Kidney tubule cell (primary cell): ENCODE measurements around the gene CCS.
"Not testable (repeated sequence)": the region's sequence is repeated elsewhere in the genome, so short reads cannot be mapped to it uniquely, and the experiment has no call there.

Experiments
- DNase-seq: peaks from one replicate; pipeline ENCODE4 v3.0.0-alpha.2; 2018; ENCODE audit warnings: low spot score

CCS gene

DNA sequence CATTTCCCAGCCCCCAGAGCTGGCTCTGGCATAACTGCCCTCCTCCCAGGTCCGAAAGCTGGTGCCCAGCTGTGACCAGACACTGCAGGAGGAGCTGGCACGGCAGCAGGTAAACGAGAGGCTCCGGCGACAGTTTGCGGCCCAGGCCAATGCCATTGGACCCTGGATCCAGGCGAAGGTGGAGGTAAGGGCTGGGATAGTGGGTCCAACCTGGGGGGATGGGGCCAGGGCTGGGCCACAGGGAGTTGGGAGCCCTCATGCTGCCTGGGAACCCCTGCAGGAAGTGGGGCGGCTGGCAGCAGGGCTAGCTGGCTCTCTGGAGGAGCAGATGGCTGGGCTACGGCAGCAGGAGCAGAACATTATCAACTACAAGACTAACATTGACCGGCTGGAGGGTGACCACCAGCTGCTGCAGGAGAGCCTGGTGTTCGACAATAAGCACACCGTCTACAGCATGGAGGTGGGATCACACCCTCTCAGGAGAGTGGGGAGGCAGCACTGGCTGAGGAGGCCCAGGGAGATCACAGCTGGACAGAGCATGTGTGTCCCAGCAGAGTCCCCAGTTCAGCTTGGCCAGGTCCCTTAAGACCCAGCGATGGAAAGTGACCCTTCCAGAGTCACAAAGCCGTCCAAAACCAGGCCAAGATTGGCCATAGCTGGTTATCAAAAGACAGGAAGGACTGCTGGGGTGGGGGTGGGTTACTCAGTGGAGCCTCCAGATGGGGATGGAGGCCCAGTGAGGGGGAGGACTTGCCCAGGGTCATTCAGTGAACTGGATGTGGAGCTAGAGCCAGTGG, 31.6 kb upstream of the CCS start:
- no peak for DNase-seq

GRCh38 chr11:66561975-66562248, 31.1 kb upstream of the CCS start:
- no peak for DNase-seq

DNA sequence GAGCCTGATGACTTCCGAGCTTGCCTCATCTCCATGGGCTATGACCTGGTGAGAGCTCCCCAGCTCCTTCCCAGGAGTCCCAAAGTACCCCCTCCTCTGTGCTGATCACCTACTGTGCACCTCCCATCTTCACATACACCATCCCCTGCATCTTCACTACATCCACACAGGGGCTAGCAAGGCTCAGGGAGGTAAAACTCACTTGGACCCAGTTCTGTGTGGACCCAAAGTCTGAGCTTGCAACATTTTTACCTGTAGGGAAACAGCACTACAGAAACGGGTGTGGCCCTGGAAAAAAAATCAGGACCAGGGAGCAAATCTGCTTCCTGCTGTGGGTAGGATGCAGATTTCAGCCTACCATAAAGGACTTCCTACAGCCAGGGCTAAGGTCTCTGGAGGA, 30.7 kb upstream of the CCS start:
- DNase-seq = no peak

- no peak for DNase-seq
These were observed 29.9 kb upstream of the CCS start for GRCh38 chr11:66562907-66563583.

DNA sequence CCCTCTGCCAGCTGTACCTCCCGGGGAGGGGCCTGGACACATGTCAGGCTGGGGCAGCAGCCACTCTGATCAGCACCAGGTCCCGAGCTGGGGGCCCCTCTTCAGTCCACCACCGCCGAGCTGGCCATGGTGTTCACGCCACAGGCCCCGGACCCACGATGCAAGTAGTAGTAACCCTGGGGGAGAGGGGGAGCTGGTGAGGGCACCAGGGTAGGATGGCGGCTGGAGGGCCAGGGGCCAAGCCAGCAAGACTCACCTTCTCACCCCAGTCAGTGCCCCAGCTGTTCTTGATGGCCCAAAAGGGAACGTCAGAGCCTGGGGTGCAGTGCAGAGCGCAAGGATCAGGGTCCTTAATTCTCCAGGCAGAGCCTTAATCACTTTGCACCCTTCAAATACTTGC, 29.2 kb upstream of the CCS start:
- no peak for DNase-seq

DNA sequence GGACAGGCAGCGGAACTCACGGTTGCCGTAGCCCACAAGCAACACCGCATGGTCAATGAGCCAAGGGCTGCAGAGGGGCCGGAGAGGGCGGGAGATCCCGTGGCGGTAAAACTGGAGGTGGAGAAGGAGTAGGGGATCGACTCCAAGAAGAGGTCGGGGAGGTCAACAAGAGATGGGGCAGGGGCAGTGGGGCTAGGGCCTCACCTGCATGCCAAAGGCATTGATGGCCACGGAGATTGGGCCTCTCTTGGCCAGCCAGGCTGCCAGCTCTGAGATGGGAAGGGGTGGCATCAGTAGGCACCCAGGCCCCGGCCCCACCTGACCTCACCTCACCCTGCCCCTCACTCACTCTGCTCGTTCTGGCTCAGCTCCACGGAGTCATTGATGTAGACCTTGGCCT, 28.4 kb upstream of the CCS start:
- DNase-seq = no peak

DNA sequence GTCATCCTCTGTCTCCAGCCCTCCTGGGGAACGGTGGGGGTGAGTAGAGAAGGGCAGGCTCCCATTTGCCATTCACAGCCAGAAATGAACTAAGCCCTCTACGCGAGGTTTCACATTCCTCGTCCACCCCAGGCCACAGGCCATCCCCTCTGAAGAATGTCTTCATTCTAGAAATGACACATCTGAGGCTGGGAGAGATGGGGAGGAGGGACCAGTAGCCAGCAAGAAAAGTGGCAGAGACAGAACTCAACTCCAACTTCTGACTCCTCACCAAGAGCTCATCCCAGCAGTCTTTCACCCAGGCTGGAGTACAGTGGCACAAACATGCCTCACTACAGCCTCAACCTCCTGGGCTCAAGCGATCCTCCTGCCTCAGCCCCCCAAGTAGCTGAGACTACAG, 28.0 kb upstream of the CCS start:
- no peak for DNase-seq

DNA sequence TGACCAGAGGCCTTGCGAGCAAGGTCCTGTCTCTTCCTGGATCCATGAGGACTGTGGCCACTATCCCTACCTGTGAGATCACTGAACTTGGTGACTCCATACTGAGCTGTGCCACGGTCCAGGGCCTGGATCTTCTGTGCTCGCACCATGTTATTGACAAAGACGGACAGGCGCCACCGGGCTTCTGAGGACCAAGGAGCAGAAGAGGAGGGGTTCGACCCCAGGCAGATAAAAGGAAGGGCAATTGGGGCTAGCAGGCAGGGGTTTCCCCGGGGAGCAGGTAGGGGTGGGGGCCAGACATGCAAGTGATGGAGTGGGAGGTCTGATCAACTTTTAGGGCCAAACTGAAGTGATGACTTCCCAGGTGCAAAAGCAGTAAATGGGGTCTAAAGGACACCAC, 26.8 kb upstream of the CCS start:
- DNase-seq = no peak

DNA sequence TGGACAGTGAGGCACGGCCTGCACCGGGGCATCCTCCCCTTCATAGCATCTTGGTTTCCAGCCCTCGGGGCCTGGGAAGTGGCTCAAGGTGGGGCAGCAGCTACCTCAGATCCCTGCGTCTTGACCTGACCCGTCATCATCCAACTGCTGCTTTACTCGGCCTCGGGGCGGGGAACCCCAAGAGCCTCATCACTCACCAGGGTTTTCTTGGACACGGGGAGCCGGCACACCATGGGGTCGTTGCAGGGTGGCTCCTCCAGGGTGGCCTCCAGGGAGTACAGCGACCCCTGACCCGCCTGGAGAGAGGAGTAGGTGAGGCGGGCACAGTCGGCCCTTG, 25.2 kb upstream of the CCS start:
- DNase-seq = no peak

- peak; percentile 74 for DNase-seq
These were observed 24.7 kb upstream of the CCS start, which contains the start of gene CTSF for GRCh38 chr11:66568124-66568916. CTSF (minus strand) TSS chr11:66568606; CDS start chr11:66568486, 120 bp downstream.

- no peak for DNase-seq
These were observed 23.9 kb upstream of the CCS start for GRCh38 chr11:66569076-66569475.

DNA sequence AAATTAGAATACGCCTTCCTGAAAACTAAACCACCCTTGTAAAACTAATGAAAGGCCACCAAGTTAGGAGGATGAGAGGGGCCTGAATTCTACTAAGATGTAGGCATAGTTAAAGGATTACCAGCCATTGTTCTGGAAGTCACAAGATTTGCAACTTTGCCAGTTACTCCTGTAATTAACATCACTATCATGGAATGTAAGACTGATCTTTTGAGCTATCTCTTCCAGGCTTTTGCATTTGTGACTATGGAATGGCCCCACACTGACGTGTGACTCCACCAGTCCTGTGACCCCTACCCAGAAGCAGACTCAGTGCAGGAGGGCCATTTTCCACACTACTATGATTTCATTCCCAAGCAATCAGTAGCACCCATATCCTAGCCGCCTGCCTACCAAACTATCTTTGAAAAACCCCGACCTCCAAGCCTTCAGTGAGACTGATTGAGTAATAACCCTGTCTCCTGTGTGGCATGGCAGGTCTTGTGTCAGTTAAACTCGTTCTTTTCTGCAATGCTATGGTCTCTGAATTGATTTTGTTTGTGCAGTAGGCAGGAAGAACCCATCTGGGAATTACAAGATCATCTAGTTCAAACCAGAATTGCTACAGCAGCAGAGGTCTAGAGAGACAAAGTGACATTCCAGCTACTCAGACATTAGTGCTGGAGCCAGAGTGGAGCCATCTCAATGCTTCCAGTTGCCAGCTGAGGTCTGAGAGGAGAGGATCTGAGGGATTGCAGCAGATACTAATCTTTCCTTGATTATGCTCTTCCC, 22.7 kb upstream of the CCS start:
- no peak for DNase-seq

DNA sequence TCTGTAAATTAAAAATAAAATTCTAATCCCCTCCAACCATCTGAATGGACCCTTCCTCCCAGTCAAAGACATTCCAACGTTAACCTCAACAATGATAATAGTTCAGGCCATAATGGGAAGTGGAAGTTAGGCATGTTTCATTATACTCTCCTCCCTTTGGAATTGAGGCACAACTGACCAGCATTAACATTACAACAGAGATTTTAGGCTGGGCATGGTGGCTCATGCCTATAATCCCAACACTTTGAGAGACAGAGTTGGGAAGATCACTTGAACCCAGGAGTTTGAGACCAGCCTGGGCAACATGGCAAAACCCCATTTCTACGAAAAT, 22.2 kb upstream of the CCS start:
- DNase-seq = no peak

GRCh38 chr11:66579017-66579606, 13.9 kb upstream of the CCS start:
- peak; percentile 65 for DNase-seq

- DNase-seq = no peak
These were observed 12.2 kb upstream of the CCS start for GRCh38 chr11:66580803-66581202.

DNA sequence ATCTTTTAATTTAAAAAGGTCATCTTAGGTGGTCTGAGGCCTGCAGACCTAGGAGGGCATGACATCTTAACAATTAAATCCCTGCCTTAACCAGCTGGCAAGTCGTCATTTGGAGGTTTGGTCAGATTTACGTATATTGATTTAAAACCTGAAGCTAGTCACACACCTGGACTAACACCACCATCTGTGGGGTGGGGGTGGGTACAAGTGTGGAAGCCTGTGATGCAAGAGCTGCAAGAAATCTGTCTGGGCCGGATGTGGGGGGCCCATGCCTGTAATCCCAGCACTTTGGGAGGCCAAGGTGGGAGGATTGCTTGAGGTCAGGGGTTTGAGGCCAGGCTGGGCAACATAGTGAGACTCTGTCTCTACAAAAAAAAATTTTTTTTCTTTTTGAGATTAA, 11.7 kb upstream of the CCS start:
- DNase-seq = no peak

GRCh38 chr11:66582565-66583147, 10.3 kb upstream of the CCS start:
- not testable (repeated sequence) for DNase-seq

- not testable (repeated sequence) for DNase-seq
These were observed 7.5 kb upstream of the CCS start for GRCh38 chr11:66585447-66585846.

DNA sequence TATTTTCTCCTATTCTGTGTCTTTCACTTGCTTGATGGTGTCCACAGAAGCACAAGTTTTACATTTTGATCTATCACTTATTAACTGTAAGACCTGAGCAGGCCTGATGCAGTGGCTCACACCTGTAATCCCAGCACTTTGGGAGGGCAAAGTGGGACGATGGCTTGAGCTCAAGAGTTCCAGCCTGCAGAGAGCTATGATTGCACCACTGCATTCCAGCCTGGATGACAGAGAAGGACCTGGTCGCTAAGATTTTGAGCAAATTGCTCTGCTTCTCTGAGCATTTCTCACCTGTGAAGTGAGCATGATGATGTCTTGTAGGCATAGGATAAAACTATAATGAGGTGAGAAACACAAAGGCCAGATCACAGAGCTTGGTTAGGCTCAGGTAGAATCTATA, 6.8 kb upstream of the CCS start:
- no peak for DNase-seq

DNA sequence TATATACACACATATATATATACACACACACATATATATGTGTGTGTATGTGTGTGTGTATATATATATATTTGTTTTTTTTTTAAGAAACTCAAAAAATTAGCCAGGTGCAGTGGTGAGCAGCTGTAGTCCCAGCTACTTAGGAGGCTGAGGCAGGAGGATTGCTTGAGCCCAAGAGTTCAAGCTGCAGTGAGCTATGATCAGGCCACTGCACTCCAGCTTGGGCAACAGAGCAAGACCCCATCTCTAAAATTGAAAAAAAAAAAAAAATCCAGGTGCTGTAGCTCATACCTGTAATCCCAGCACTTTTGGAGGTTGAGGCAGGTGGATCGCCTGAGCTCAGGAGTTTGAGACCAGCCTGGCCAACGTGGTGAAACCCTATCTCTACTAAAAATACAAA, 3.7 kb upstream of the CCS start:
- not testable (repeated sequence) for DNase-seq

GRCh38 chr11:66589996-66590675, 2.8 kb upstream of the CCS start:
- no peak for DNase-seq
